ENCODE results near the gene MYO7A.

The MYO7A gene

GRCh38 chr11:77211594-77212251, 83.7 kb downstream of the MYO7A start:
- Histone ChIP-seq H3K23ac (ENCODE audit: low read depth, low read length, poor library complexity) (no peak overlapping the region), H4K91ac (ENCODE audit: low read depth, low read length, poor library complexity) (no peak overlapping the region), H3K4me1 (ENCODE audit: control insufficient read depth in 2 of 2, insufficient read depth in 1 of 2, low read depth in 1 of 2, low read length in 2 of 2) (no peaks in the 10 kb centered on the region), H3K4ac (ENCODE audit: low read length) (no peak overlapping the region), H2AK5ac (ENCODE audit: low read depth, low read length) (no peak overlapping the region), H3K9ac (ENCODE audit: low read depth, low read length, poor library complexity) (no peak overlapping the region), H2AFZ (ENCODE audit: low read length) (no peak overlapping the region), H3K18ac (ENCODE audit: low read length) (peak overlapping the region; percentile 50), H3K4me3 (ENCODE audit: low read length in 2 of 2) (no peak overlapping the region), H3K36me3 (replicated peaks in 1 of 2; ENCODE audit: control insufficient read depth in 2 of 2, insufficient read depth in 2 of 2, low read length in 2 of 2) (no peaks in the 10 kb centered on the region), H2BK15ac (ENCODE audit: low read length) (no peak overlapping the region), H3K27ac (replicated peaks; ENCODE audit: low read length) (no peak overlapping the region), H2BK120ac (ENCODE audit: low read depth, low read length) (no peak overlapping the region), H4K8ac (ENCODE audit: low read depth, low read length) (no peak overlapping the region), H3K9me3 (replicated peaks in 1 of 2; ENCODE audit: control insufficient read depth in 2 of 2, insufficient read depth in 1 of 2, low read depth in 1 of 2, low read length in 2 of 2) (no peaks in the 10 kb centered on the region), H3K4me2 (ENCODE audit: insufficient read depth, low read length, poor library complexity, severe bottlenecking) (no peak overlapping the region), H2BK12ac (ENCODE audit: low read length) (no peak overlapping the region), H2BK5ac (ENCODE audit: low read length) (no peak overlapping the region), H3K27me3 (ENCODE audit: control insufficient read depth in 3 of 3, insufficient read depth in 3 of 3, low read depth in 1 of 3, low read length in 3 of 3) (peaks cover 0 to 9% (median 0%) of the 10 kb centered on the region in 3 experiments), H3K14ac (ENCODE audit: low read length) (no peak overlapping the region), H3K79me1 (ENCODE audit: low read depth, low read length) (no peaks in the 10 kb centered on the region)
- no peak for DNase-seq (ENCODE audit: low spot score)
- whole genome bisulfite sequencing, 2 donors (ENCODE audit: extremely low coverage in 2 of 2, insufficient read length in 2 of 2, insufficient replicate concordance in 1 of 2), result no CpG with 5 or more reads among the region's 11 CpGs

- Histone ChIP-seq H3K4ac (ENCODE audit: low read length) (no peak overlapping the region), H2BK120ac (ENCODE audit: low read depth, low read length) (no peak overlapping the region), H4K8ac (ENCODE audit: low read depth, low read length) (no peak overlapping the region), H2BK5ac (ENCODE audit: low read length) (no peak overlapping the region), H3K23ac (ENCODE audit: low read depth, low read length, poor library complexity) (no peak overlapping the region), H3K79me1 (ENCODE audit: low read depth, low read length) (no peaks in the 10 kb centered on the region), H3K4me1 (ENCODE audit: control insufficient read depth in 2 of 2, insufficient read depth in 1 of 2, low read depth in 1 of 2, low read length in 2 of 2) (no peaks in the 10 kb centered on the region), H3K18ac (ENCODE audit: low read length) (peak overlapping the region; percentile 29), H3K27me3 (ENCODE audit: control insufficient read depth in 3 of 3, insufficient read depth in 3 of 3, low read depth in 1 of 3, low read length in 3 of 3) (peaks cover 0 to 8% (median 0%) of the 10 kb centered on the region in 3 experiments), H3K9ac (ENCODE audit: low read depth, low read length, poor library complexity) (no peak overlapping the region), H3K4me2 (ENCODE audit: insufficient read depth, low read length, poor library complexity, severe bottlenecking) (no peak overlapping the region), H3K9me3 (replicated peaks in 1 of 2; ENCODE audit: control insufficient read depth in 2 of 2, insufficient read depth in 1 of 2, low read depth in 1 of 2, low read length in 2 of 2) (no peaks in the 10 kb centered on the region), H3K27ac (replicated peaks; ENCODE audit: low read length) (no peak overlapping the region), H4K91ac (ENCODE audit: low read depth, low read length, poor library complexity) (no peak overlapping the region), H3K14ac (ENCODE audit: low read length) (no peak overlapping the region), H2AFZ (ENCODE audit: low read length) (no peak overlapping the region), H3K4me3 (ENCODE audit: low read length in 2 of 2) (no peak overlapping the region), H2BK12ac (ENCODE audit: low read length) (no peak overlapping the region), H3K36me3 (replicated peaks in 1 of 2; ENCODE audit: control insufficient read depth in 2 of 2, insufficient read depth in 2 of 2, low read length in 2 of 2) (no peaks in the 10 kb centered on the region), H2AK5ac (ENCODE audit: low read depth, low read length) (no peak overlapping the region), H2BK15ac (ENCODE audit: low read length) (no peak overlapping the region)
- DNase-seq (ENCODE audit: low spot score), result no peak
- WGBS, 2 donors (ENCODE audit: extremely low coverage in 2 of 2, insufficient read length in 2 of 2, insufficient replicate concordance in 1 of 2), result no CpG with 5 or more reads among the region's 8 CpGs
Observed at GRCh38 chr11:77212314-77213007, 84.4 kb downstream of the MYO7A start.

- Histone ChIP-seq H2BK12ac (ENCODE audit: low read length) (no peak overlapping the region), H3K27me3 (ENCODE audit: control insufficient read depth in 3 of 3, insufficient read depth in 3 of 3, low read depth in 1 of 3, low read length in 3 of 3) (peaks cover 0 to 8% (median 0%) of the 10 kb centered on the region in 3 experiments), H3K4me3 (ENCODE audit: low read length in 2 of 2) (no peak overlapping the region), H2AK5ac (ENCODE audit: low read depth, low read length) (no peak overlapping the region), H3K27ac (replicated peaks; ENCODE audit: low read length) (no peak overlapping the region), H4K8ac (ENCODE audit: low read depth, low read length) (no peak overlapping the region), H3K14ac (ENCODE audit: low read length) (no peak overlapping the region), H2BK120ac (ENCODE audit: low read depth, low read length) (no peak overlapping the region), H2AFZ (ENCODE audit: low read length) (no peak overlapping the region), H3K9ac (ENCODE audit: low read depth, low read length, poor library complexity) (no peak overlapping the region), H3K4me2 (ENCODE audit: insufficient read depth, low read length, poor library complexity, severe bottlenecking) (no peak overlapping the region), H3K4me1 (ENCODE audit: control insufficient read depth in 2 of 2, insufficient read depth in 1 of 2, low read depth in 1 of 2, low read length in 2 of 2) (no peaks in the 10 kb centered on the region), H4K91ac (ENCODE audit: low read depth, low read length, poor library complexity) (no peak overlapping the region), H3K4ac (ENCODE audit: low read length) (no peak overlapping the region), H3K9me3 (replicated peaks in 1 of 2; ENCODE audit: control insufficient read depth in 2 of 2, insufficient read depth in 1 of 2, low read depth in 1 of 2, low read length in 2 of 2) (no peaks in the 10 kb centered on the region), H3K79me1 (ENCODE audit: low read depth, low read length) (no peaks in the 10 kb centered on the region), H3K36me3 (replicated peaks in 1 of 2; ENCODE audit: control insufficient read depth in 2 of 2, insufficient read depth in 2 of 2, low read length in 2 of 2) (no peaks in the 10 kb centered on the region), H3K23ac (ENCODE audit: low read depth, low read length, poor library complexity) (no peak overlapping the region), H2BK15ac (ENCODE audit: low read length) (no peak overlapping the region), H3K18ac (ENCODE audit: low read length) (no peak overlapping the region), H2BK5ac (ENCODE audit: low read length) (no peak overlapping the region)
- no CpG with 5 or more reads among the region's 13 CpGs for WGBS, 2 donors (ENCODE audit: extremely low coverage in 2 of 2, insufficient read length in 2 of 2, insufficient replicate concordance in 1 of 2)
- no peak for DNase-seq (ENCODE audit: low spot score)
Observed at GRCh38 chr11:77213029-77213579, 85.1 kb downstream of the MYO7A start.
